ENCODE measurements around the gene PLEKHG4. TPM values are rescaled to one million over a fixed set of nuclear protein-coding genes. Genes with fewer than 3 reads are reported as not detected.

PLEKHG4 gene
- total and polyA plus RNA-seq, 9 of the 15 experiments (the other 6 are each of a cell fraction or from before 2014, with no cell fraction given), result 3.7 to 36.8 (median 17.9) TPM

GRCh38 chr16:67268136-67268579 is 11.2 kb upstream of the PLEKHG4 start (continued):
- no peak for TF ChIP-seq HNRNPLL (IDR thresholded peaks at IDR 0.05; ENCODE audit: low read depth, low read length, poor library complexity, severe bottlenecking)
- TF ChIP-seq HOXB6 (CRISPR knock-in tag; IDR thresholded peaks at IDR 0.05; ENCODE audit: borderline replicate concordance), result no peak
- TF ChIP-seq HDAC1 (IDR thresholded peaks at IDR 0.05), result peak in 1 of 2 experiments; percentile 83; a peak in 1 of 4 replicates
- no peak for TF ChIP-seq THAP7 (CRISPR knock-in tag; IDR thresholded peaks at IDR 0.05)
- TF ChIP-seq ESRRA (IDR thresholded peaks at IDR 0.05; ENCODE audit: borderline replicate concordance, low read depth), result no peak; the same call in 1 of the 2 replicates
- peak; percentile 54; the same call in 1 of the 2 replicates for TF ChIP-seq SREBF1 (IDR thresholded peaks at IDR 0.05; ENCODE audit: borderline replicate concordance, low read depth, low read length)
- TF ChIP-seq, protein P1, sequence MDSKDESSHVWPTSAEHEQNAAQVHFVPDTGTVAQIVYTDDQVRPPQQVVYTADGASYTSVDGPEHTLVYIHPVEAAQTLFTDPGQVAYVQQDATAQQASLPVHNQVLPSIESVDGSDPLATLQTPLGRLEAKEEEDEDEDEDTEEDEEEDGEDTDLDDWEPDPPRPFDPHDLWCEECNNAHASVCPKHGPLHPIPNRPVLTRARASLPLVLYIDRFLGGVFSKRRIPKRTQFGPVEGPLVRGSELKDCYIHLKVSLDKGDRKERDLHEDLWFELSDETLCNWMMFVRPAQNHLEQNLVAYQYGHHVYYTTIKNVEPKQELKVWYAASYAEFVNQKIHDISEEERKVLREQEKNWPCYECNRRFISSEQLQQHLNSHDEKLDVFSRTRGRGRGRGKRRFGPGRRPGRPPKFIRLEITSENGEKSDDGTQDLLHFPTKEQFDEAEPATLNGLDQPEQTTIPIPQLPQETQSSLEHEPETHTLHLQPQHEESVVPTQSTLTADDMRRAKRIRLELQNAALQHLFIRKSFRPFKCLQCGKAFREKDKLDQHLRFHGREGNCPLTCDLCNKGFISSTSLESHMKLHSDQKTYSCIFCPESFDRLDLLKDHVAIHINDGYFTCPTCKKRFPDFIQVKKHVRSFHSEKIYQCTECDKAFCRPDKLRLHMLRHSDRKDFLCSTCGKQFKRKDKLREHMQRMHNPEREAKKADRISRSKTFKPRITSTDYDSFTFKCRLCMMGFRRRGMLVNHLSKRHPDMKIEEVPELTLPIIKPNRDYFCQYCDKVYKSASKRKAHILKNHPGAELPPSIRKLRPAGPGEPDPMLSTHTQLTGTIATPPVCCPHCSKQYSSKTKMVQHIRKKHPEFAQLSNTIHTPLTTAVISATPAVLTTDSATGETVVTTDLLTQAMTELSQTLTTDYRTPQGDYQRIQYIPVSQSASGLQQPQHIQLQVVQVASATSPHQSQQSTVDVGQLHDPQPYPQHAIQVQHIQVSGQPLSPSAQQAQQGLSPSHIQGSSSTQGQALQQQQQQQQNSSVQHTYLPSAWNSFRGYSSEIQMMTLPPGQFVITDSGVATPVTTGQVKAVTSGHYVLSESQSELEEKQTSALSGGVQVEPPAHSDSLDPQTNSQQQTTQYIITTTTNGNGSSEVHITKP (IDR thresholded peaks at IDR 0.05; ENCODE audit: partially characterized antibody), result peak; percentile 72
- TF ChIP-seq CREM (IDR thresholded peaks at IDR 0.05; ENCODE audit: low read depth), result peak; percentile 69
- TF ChIP-seq NCOR1 (IDR thresholded peaks at IDR 0.05), result peak; percentile 83
- TF ChIP-seq KDM1A (IDR thresholded peaks at IDR 0.05), result peak; percentile 72 to 82; a peak in 3 of 4 replicates
- TF ChIP-seq HDAC3 (IDR thresholded peaks at IDR 0.05; ENCODE audit: borderline replicate concordance, partially characterized antibody), result no peak
- TF ChIP-seq ARID2 (IDR thresholded peaks at IDR 0.05), result no peak
- peak; percentile 8; the same call in 1 of the 2 replicates for TF ChIP-seq CREB1 (IDR thresholded peaks at IDR 0.05)
- TF ChIP-seq CREB1 (CRISPR knock-in tag; IDR thresholded peaks at IDR 0.05), result no peak
- TF ChIP-seq TEAD4 (IDR thresholded peaks at IDR 0.05; ENCODE audit: low read length), result peak; percentile 82
- no peak for TF ChIP-seq TEAD4 (CRISPR knock-in tag; IDR thresholded peaks at IDR 0.05; ENCODE audit: borderline replicate concordance)
- TF ChIP-seq HES1 (IDR thresholded peaks at IDR 0.05; ENCODE audit: low read depth), result peak; percentile 58; the same call in 1 of the 2 replicates
- TF ChIP-seq, protein P2, sequence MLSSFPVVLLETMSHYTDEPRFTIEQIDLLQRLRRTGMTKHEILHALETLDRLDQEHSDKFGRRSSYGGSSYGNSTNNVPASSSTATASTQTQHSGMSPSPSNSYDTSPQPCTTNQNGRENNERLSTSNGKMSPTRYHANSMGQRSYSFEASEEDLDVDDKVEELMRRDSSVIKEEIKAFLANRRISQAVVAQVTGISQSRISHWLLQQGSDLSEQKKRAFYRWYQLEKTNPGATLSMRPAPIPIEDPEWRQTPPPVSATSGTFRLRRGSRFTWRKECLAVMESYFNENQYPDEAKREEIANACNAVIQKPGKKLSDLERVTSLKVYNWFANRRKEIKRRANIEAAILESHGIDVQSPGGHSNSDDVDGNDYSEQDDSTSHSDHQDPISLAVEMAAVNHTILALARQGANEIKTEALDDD (IDR thresholded peaks at IDR 0.05), result peak; percentile 96
- TF ChIP-seq NFRKB (IDR thresholded peaks at IDR 0.05; ENCODE audit: low read depth), result peak; percentile 29; the same call in 1 of the 2 replicates
